NCI-H1436 (cell line): ENCODE results near the gene LPP.

Experiments
- DNase-seq: peaks from one replicate; lab custom pipeline; 2025; lab: John Stamatoyannopoulos, UW

The LPP gene

DNA sequence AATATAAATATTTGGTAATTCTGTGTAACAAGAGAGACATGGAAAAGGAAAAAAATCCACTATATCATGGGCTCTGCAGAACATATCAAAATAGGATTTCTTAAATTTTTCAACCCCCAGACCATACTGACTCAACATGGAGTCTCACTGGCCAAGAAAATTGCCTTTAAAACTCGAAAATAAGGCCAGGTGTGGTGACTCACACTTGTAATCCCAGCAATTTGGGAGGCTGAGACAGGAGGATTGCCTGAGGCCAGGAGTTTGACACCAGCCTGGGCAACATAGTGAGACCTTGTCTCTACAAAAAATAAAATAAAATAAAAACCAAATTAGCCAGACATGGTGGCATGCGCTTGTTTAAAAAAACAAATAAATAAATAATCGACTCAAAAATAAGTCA lies 723.4 kb downstream of the LPP start:
- no peak for DNase-seq

DNA sequence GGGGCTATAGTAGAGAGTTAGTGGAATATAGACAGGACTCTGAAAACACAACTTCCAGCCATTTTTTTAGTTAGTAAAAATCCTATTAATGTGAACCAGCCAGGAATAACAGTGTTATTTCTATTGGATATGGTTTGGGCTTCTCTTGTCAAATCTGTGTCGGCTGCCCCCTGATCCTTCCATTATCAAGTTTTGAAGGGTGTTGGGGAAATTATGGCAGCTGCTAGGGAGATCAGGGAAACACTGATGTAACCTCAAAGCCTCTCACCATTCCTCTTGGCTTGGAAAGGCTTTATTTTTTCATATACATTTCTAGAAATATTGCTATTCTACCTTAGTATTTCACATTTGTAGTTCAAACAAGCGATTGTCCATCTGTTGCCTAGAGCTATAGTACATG lies 724.1 kb downstream of the LPP start:
- DNase-seq, result no peak

DNA sequence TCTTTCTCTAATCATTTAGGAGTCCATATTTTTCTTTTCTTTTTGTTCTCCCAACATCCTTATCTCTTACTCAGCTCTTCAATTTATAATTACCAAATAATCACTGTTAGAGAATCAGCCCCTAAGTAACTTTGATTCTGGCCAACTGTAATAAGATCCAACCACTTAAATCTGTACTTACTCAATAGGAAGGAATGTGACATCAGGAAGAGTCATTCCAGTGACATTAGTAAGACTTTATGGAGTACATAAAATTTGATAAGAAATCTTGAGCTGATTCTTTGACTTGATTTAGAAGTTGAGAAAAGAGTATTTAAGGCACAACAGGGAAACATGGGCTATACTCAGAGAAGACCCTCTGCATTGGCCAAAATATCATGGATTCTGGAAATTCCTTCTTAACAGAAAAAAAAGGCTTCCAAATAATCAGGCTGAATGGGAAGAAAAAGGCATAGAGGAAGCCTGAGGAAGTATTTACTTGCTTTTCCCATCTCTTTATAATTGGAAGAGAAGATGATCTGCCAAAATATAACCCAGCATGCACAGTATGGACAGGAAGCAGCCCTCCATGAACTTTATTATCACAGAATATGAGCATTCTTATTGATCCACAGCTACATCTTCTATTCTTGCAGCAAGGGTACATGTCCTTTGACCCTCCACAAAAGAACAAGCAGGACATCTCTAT lies 728.1 kb downstream of the LPP start:
- DNase-seq, result no peak

DNA sequence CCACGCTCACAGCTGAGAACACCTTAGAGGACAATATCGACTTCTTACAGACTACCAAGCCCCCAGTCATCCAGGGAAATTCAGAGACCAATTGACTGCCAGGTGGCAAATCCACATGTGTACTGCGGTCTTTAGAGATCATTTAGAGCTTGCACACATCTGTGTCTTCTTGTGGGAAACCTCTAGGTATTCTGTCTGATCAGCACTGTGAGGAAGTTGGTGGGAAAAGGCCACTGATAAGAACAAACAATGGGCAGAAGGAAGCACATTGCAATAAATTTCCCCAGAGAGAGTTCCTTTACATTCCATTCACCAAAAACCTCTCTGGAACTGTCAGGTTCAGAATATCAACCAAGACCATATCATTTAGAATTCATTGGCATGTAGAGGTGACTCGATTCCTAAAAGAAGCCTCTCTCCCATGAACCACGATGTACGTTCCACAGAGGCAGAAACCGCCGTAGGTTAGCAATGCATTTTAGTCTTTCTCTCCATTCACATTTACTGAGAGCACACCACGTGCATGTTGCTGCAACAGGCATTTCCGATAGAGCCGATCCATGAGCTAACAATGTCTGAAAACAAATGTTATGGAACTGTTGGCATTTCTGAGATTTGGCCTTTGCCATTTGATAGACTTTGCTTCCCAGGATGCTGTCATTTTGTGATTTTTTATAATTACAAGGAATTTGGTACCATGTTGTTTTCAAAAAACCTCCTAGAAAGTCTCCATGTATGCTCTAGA lies 730.5 kb downstream of the LPP start:
- no peak for DNase-seq

DNA sequence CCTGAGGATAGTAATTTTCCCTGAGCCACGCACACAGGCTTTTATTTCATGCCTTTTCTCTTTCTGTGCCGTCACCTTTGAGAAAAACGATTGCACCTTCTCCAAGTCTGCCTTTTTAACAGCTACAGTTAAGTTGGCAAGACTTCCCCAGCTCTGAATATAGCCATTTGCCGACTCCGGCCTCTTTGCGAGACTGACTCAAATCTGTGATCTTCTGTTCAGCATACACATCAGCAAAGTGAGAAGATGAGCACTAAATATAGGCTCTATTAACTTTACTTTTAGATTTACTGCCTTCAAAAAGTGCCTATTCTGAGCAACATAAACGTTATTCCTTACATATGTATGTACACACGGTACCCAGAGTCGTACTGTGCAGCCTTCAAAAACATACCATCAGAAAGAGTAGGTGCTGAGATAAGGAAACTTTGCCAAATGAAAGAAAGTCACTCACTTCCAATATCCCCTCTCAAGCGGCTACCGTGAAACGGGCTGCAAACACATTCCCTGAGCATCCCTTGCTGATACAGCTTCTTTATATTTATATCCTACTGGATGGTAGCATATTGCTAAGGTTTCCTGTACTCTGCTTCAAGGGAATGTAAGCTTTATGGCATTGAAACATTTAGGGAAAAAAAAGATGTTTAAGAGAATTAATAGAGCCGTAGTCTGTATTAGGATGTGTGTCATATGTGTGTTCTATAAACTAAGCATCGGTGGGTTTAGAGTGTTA lies 734.5 kb downstream of the LPP start:
- DNase-seq, result no peak

DNA sequence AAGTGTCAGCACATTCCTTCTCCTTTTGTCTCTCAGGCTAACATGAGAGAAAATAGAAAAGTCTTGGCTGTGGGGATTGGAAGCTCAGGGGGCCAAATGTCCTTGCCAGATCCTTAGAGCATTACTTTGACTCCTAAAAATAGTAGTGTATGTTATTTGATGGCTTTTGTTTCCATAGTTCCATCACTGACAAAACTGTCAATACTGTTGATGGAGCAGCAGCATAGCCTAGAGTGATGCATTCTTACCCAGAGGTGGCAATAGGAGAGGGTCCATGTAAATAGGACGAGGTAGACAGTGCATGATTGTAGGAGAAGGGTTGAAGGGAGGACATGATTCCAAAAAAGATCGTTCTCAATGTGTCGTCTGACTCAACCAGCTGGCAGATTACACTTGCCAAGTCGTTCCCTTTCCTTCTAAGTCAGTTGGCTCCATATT lies 735.1 kb downstream of the LPP start:
- DNase-seq, result no peak

DNA sequence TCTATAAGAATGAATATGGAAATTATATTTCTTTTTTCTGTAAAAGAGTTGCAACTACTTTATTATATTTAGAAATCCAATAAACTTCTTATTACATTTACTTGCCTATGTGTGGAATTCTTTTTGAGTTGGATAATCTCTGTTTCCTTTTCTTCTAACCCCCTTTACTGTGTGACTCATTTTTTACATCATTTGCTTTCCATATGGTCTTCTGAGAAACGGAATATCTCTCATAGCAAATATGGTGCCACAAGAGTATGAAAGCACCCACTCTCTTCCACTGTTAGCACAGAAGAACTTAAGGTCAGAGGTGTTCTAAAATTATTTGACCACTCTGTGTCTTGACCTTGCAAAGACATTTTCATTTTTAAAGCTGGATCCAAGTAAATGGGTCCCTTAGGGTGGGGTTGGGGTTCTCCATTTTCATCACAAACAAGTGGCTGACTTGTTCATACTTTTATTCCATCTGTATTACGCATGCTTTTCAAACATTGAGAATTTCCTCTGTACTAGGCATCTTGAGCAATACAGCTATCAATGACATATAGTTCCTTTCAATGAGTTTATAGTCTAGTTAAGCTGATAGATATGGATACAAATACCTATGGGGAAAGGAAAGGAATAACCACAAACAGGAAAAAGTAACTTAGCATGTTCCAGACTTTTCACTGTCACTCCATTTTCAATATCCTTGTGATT lies 736.8 kb downstream of the LPP start:
- no peak for DNase-seq

DNA sequence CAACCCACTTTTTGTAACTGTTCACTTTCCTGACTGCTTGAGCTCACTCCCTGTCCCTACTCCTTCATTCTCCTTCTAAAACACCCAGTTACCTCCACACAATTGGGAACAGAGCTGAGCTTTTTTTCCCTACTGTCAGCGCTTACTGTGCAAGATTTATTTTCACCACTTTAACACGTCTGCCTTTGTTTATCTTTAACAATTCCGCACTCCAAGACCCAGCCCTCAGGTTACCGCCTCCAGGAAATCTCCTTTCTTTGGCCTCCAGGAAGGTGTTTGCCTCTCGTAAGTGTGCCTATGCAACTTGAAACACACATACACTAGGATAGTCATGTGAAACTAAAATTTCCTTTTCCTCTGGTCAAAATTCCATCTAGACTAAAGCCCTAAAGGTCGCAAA lies 745.9 kb downstream of the LPP start:
- no peak for DNase-seq

DNA sequence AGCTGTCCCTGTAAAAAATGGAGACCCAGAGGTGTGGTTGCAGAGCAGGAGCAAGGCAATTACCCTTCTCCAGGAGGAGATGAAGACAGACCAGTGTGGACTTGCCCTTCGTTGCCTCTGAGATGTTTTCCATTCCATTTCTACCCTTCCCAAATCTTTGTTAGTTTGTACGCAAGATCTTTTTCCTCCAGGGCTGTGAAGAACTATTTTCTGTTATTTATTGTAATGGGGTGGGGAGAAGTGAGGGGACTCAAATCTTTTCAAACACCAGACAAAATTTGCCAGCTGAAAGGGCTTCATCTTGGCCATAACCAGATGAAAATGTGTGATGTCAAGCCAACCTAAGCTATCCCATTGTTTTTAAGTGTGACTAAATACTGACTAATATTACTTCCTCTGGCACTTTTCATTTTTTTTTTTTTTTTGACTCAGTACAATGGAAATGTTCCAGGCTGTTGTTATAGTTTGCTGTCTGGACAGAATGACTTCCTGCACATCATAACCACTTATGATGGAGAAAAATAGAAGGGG lies 746.5 kb downstream of the LPP start:
- no peak for DNase-seq

DNA sequence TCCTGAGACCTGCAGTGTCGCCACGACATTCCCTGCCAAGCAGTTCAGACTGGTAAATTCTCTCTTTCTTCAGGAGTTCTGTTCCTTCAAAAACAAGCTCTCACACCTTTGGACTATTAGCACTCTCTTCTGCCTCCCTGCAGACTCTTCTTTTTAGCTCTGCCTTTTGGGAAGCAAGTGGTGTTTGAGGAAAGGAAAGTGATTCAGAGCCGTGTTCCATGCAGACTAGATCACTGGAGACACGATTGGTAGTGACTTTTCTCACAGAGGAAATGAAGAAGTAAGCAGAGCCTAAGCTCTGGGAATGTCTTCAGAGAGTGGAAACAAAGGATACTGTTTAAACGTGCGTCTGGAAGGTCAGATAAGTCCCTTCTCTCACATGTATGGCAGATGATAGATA lies 747.2 kb downstream of the LPP start:
- no peak for DNase-seq

DNA sequence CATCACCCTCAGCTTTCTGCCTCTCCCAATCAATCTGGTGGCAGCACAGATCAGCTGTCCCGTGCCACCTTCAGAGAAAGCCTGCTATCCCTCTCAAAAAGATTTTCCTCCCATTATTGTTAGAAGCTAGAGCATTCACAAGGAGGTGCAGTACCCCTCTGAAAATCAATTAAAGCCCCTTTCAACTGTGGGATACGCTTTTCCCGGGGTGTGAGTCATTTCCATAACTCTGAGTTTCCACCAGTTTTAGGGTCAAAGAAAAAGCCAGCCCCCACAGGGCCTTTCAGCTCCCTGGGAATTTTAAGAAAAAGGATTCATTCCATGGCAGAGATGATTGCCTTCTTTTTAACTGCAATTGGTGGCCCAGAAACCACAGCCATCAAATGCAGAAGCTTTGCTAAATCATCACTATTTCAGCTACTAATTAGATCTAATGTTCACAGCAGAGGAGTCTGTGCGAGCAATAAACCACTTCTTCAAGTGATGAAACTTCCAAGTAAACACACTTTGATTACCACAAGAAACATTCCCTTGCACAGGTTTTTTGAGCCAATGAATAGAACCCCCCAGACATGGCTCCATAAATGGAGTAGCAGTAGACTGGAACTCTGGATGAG lies 747.8 kb downstream of the LPP start:
- DNase-seq, result no peak

DNA sequence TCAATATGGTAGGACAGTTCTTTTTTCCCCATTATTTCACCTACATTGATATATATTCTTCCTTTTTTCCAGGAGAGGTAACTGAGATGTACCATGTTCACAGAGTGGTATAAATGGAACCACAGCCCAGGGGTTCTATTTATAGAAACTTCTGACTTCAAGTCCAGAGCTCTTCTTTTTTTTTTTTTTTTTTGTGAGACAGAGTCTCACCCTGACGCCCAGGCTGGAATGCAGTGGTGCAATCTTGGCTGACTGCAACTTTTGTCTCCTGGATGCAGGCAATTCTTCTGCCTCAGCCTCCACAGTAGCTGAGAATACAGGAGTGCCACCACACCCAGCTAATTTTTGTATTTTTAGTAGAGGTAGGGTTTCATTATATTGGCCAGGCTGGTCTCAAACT lies 750.7 kb downstream of the LPP start:
- no peak for DNase-seq

DNA sequence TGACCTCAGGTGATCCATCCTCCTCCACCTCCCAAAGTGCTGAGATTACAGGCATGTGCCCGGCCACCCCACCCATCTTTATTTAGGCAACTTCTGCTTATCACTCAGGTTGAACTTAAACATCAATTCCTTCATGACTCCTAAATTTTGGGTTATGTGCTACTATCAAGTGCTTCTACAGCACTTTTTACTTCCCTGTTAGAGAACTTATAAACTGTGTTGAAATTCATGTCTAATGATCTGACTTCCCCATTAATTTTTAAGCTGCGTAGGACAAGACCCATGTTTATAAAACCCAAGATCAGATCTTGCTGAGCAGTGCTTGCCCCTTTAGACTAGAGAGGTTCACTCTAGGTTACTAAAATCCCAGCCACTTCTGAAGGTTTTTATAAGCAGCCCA lies 751.6 kb downstream of the LPP start:
- no peak for DNase-seq

DNA sequence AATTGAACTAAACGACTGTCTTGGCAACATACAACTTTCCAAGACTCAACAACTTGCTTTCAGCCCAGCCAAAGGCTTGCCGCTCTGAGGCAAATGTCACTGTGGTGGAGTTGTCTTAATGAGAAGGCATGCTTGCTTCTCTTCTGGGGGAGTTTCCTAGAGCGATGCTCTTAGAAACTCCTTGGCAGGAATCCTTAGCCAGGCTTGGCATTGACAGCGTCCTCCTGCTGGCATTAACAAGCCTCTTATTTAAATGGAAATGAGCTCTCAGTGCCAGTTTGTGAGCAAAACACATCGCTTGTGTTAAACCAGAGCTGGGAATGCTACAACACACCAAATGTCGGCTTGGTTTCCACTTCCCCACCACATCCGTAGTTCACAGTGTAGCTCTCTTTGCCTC lies 752.3 kb downstream of the LPP start:
- DNase-seq, result no peak

DNA sequence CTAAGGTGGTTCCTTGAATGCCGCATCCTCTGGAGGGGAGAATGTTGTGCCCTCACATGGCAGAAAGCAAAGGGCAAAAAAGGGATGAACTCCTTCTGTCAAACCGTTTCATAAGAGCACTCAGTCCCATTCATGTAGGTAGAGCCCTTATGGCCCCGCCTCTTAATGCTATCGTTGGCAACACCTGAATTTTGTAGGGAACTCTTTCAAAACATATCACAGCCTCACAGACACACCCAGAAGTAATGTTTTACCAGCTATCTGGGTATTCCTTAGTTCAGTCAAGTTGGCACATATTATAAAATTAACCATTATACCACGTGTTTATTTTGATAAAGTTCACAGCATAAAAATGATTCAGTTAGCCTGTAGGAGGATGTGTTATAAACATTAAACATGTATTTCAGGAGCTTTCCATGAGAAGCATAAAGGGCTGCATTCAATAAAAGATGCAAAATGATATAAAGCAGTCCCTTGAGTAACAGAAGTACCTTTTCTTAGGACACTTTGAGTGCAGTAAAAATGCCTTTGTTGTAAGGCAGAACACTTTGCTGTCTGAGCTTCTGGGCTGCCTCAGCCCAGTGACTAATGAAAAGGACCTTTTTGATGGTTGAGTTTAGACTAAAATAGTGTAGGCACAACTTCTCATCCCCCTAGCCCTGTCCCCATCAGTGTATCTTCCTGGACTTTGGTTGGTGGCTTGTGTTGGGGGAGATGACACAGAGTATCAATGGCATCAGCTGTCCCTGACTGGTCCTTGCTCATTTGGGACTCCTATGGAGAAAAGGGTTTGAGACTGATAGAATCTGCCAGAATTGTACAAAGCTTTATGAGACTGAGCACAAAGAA lies 754.3 kb downstream of the LPP start:
- DNase-seq, result no peak

DNA sequence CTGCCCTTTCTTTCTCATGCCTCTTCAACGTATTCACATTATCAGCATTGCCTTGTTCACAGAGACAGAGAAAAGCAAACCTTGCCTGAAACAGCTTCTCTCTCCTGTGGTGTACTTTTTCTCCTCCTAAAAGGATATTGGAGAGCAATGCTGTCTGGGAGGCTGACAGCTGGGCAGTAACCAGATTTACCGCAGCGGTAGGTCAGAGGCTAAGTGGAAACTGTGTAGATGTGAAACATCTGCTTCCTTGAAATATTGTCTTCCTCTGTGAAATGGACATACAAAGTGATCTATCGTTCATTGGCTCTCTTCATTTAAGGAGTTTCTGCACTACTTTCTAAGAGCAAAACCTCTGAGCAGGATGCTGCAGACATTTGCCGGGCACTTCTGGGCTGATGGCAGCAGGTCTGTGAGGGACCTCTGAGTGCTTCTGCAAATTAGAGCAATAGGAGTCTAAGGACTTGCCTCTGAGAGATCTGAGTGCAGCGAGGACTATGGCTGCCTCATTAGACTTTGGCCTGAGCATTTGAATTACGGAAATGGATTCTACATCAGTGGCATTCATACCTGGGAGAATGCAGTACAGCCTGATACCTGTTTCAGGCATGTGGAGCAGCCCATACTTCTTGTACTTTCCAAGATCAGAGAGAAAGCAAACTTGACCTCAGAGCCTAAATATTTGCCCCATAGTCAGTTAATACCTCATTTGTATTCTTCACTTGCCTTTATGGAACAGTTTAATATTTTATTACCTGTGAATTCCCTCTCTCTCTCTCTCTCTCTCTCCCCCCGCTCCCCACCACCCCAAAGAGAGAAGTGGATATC lies 757.3 kb downstream of the LPP start:
- no peak for DNase-seq

DNA sequence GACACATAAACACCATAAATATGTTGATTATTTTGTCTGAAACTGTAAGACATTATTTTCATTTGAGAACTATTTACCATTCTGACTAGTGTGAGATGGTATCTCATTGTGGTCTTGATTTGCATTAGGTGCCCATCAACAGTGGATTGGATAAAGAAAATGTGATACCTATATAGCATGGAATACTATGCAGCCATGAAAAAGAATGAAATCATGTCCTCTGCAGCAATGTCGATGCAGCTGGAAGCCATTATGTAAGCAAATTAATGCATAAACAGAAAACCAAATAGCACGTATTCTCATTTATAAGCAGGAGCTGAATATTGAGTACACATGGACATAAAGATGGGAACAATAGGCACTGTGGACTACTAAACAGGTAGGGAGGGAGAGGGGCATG lies 759.1 kb downstream of the LPP start:
- DNase-seq, result no peak

DNA sequence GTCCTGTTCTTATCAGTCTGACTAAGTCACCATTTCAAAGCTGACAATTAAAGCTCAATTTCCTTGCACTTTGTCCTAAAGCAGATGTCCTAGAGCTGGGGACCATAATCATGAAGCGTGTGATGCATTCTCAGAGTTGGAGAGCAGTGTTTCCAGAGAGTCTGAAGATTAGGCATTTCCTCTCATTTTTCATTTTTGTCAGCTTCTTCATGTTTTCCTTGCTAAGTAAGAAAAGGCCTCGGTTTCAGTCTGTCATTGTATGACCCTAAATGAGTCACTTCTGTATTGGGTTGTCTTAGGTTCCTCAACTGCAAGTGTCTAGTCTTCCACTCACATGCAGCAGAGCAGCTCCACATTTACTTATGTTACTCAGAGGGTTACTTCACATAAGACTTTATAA lies 760.6 kb downstream of the LPP start:
- DNase-seq, result no peak

DNA sequence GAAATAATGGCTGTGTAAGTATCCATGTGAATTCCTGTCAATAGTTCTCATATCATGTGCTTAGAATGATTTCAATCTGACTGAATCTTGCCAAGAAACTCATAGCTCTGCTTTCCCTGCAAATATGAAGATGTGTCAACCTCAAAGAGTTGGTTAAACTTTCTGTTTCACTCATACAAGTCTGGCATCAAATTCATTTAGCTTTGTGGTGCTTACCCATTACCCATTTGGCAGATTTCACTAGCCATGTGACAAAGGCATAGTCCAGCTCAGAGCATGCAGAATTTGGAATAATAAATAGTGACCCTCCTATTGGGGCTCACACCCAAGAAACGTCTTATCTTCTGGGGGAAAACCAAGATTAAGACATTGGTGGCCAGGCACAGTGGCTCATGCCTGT lies 761.2 kb downstream of the LPP start:
- no peak for DNase-seq

DNA sequence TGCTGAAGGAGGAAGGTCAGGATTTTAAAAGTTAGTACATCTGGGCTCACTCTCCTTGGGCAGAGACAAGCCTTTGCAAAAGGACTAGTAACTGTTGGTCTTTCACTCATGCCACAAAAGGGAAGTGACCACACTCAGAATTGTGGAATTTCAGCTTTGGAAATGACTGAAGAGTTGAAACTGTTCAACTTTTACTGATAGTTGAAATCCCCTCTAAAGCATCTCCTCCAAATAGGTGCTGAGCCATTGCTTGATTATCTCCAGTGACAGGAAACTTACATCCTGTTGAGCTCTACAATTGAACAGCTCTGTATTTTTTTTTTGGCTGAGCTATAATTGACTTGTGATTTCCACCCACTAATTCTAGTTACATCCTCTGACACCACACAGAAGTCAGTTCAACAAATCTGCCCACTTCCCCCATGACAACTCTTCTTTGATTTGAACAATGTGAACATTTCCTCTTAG lies 763.0 kb downstream of the LPP start:
- no peak for DNase-seq
